NCI-H2081 (cell line): ENCODE results near the gene LRIT1.

ENCODE experiments used
- DNase-seq, 2 experiments: peaks; one replicate each; lab custom pipeline; 2025; lab: John Stamatoyannopoulos, UW

LRIT1 gene

DNA sequence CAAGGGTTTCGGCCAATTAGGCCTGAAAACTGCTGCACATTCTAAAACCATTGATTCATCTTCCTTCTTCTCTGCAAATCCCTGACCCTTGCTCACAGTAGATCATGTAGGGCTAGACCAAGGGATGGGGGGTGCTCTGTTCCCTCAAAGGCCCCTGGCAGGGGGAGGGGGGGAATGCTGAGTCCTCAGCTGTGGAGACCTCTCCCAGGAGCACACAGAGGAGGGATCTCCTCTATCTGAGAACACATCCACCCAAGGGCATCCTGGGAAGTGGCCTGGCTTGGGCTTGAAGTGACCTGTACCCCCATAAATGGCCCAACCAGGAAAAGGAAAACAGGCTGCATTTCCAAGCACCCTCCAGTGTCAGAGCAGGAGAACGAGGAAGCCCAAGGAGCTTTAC lies 48.0 kb downstream of the LRIT1 start:
- DNase-seq = no peak

DNA sequence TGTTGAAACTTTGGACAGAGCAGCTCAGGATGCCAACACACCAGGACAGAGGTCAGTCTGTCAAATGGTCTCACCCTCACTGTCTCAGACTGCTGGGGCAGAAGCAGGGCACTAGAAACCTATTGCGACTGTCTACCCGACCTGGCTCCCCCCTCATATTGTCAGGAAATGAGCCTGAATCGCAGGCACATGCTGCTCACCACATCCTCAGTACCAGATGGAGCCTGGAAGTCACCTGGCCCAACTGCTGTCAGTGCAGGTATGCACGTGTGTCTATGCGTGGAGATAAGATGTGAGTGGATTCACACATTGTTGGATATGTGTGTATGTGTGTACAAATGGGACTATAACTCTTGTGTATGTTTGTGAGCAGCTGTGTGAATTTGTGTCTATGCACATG lies 50.2 kb downstream of the LRIT1 start:
- DNase-seq = no peak

DNA sequence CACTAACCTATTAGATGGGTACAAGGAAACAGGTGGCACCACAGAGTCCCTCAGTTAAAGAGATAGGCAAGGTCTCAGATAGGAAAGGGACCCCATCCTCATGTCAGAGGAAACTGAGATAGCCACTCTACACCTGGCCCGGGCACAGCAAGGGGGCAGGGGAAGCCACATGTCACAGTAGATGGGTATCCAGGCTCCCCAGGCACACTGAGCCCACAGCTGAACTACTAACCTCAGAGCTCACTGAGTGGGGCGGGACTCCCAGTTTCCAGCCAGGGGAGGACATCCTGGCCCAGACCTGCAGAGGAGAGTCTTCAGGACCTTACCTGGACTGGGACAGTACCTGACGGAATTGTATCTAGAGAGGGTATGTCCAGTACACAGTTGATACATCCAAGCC lies 50.7 kb downstream of the LRIT1 start:
- no peak for DNase-seq

- no peak for DNase-seq
Observed at GRCh38 chr10:84188815-84189214, 52.5 kb downstream of the LRIT1 start.

DNA sequence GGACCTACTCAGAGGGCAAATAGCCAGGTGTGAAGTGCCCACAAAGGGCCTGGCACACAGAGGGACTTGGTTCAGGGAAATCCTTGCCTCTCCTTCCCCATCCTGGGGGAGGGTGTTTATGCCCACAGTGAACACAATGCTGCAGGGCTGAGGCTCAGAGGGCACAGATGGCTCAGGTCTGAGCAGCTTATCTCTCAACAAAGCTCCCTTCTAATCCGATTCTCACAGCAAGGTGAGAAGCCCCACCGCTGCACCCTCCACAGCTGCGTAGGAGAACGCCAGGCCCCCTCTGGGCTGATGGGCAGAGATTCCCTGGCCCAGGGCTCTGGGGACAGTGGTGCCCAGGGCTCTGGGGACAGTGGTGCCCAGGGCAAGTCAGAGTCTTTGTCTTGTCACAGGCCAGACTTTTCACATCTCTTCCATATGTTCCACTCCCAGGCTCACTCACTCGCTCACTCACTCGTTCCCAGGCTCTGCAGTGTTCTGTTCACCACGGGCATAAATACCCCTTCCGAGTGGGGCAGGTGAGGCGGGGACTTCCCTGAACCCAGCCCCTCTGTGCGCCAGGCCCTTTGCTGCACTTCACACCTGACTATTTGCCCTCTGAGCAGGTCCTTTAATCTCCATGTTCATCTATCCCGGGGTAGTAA lies 55.7 kb downstream of the LRIT1 start:
- no peak for DNase-seq

GRCh38 chr10:84184517-84184916 lies 56.8 kb downstream of the LRIT1 start:
- DNase-seq = no peak

DNA sequence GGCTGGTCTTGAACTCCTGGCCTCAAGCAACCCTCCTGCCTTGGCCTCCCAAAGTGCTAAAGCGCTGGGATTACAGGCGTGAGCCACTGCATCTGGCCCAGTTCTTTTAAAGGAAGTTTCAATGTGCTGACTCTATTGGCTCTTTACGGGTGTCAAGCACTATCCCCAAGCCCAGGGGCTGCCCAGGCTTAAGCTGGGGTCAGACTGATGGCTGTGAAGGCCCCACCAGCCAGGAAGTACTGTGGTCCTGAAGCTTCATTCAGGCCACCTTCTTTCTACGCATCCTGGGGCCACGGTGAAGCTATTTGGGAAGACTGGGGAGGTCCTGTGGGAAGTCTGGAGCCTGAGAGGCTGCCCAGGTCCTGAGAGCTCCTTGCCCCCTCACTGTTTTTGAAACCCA lies 59.7 kb downstream of the LRIT1 start:
- no peak for DNase-seq
